ENCODE data around the gene PDP2. TPM values are rescaled to one million over a fixed set of nuclear protein-coding genes. Genes with fewer than 3 reads are reported as not detected.

PDP2 gene
- total RNA-seq, 1 experiment from 2014 or later: 28.4 TPM

GRCh38 chr16:66881560-66881959 is 1.2 kb downstream of the PDP2 start (continued):
- TF ChIP-seq ATF2 (CRISPR knock-in tag; IDR thresholded peaks at IDR 0.05; ENCODE audit: borderline replicate concordance, low read depth): no peak
- TF ChIP-seq CBFB (CRISPR knock-in tag; IDR thresholded peaks at IDR 0.05; ENCODE audit: low read depth): no peak

GRCh38 chr16:66881964-66882508 is 1.7 kb downstream of the PDP2 start:
- POLR2A ChIA-PET: interaction anchor here (0.6 kb wide), 1 partner anchor 9 kb away, joined by 3 read pairs; no protein-coding TSS in a partner anchor

GRCh38 chr16:66882702-66883101 is 2.4 kb downstream of the PDP2 start:
- peaks cover 20% of the 10 kb centered on the region for H3K36me3 Mint-ChIP-seq
- H3K4me3 Mint-ChIP-seq: no peak overlapping the region
- H3K4me1 Mint-ChIP-seq: peaks cover 25% of the 10 kb centered on the region
- no peak overlapping the region; the same call in 1 of the 2 replicates for H3K27ac Mint-ChIP-seq
- no peak for ATAC-seq
- ChIA-PET CTCF (interaction anchor here (0.7 to 3.4 kb wide), 5 partner anchors 11 to 52 kb away, joined by 3 to 31 read pairs (median 18); partner anchors contain the start of genes CDH16 and NAE1), POLR2A (no interaction called here)
- TF ChIP-seq ZNF512 (CRISPR knock-in tag; IDR thresholded peaks at IDR 0.05; ENCODE audit: borderline replicate concordance): no peak
- TF ChIP-seq GTF2I (CRISPR knock-in tag; conservative IDR thresholded peaks at IDR 0.05): no peak
- TF ChIP-seq ZNF121 (CRISPR knock-in tag; IDR thresholded peaks at IDR 0.05): peak; percentile 26; the same call in 1 of the 2 replicates
- no peak for TF ChIP-seq AFF4 (CRISPR knock-in tag; IDR thresholded peaks at IDR 0.05; ENCODE audit: borderline replicate concordance)
- TF ChIP-seq ATF6 (CRISPR knock-in tag; IDR thresholded peaks at IDR 0.05): no peak
- no peak for TF ChIP-seq TP53 (CRISPR knock-in tag; IDR thresholded peaks at IDR 0.05)
- H3K27me3 Mint-ChIP-seq (ENCODE audit: low read depth): peaks cover 11% of the 10 kb centered on the region
- no peaks in the 10 kb centered on the region for H3K9me3 Mint-ChIP-seq
- DNase-seq (ENCODE audit: low spot score): no peak

More at GRCh38 chr16:66881964-66882508, 1.7 kb downstream of the PDP2 start:
- no peak for ATAC-seq
- Mint-ChIP-seq H3K4me3 (peak overlapping the region; percentile 95), H3K27me3 (ENCODE audit: low read depth) (peaks cover 11% of the 10 kb centered on the region), H3K4me1 (peaks cover 20% of the 10 kb centered on the region), H3K9me3 (no peaks in the 10 kb centered on the region), H3K27ac (no peak overlapping the region), H3K36me3 (peaks cover 20% of the 10 kb centered on the region)
- TF ChIP-seq TEAD1 (CRISPR knock-in tag; IDR thresholded peaks at IDR 0.05): no peak
- TF ChIP-seq MAX (CRISPR knock-in tag; IDR thresholded peaks at IDR 0.05): no peak
- TF ChIP-seq MXD4 (CRISPR knock-in tag; IDR thresholded peaks at IDR 0.05; ENCODE audit: borderline replicate concordance): no peak
- no peak for TF ChIP-seq ESRRA (CRISPR knock-in tag; IDR thresholded peaks at IDR 0.05; ENCODE audit: borderline replicate concordance)
- no peak for TF ChIP-seq RELA (CRISPR knock-in tag; IDR thresholded peaks at IDR 0.05; ENCODE audit: borderline replicate concordance)
- no peak for TF ChIP-seq ETV6 (CRISPR knock-in tag; IDR thresholded peaks at IDR 0.05)
- no peak for DNase-seq (ENCODE audit: low spot score)
- CTCF ChIA-PET: interaction anchor here (0.7 to 3.4 kb wide), 8 partner anchors 10 to 231 kb away, joined by 3 to 31 read pairs (median 13); partner anchors contain the start of genes CDH16 and NAE1

Data from WTC11 (cell line).